GM19463 (cell line): ENCODE data around the gene ZBTB11.
"Not testable (repeated sequence)": the region's sequence is repeated elsewhere in the genome, so short reads cannot be mapped to it uniquely, and the experiment has no call there.

Experiments used
- ATAC-seq: cut with Tn5 transposase; IDR thresholded peaks from one replicate; pipeline ENCODE4 v1.9.1; 2021; ENCODE audit warnings: mild to moderate bottlenecking, moderate library complexity; ENCODE audit not compliant: unreplicated experiment

The ZBTB11 gene

GRCh38 chr3:101623656-101624055, 53.3 kb downstream of the ZBTB11 start:
- no peak for ATAC-seq

GRCh38 chr3:101619734-101620133, 57.2 kb downstream of the ZBTB11 start:
- ATAC-seq = no peak

- no peak for ATAC-seq
Measured at GRCh38 chr3:101618726-101619125, 58.2 kb downstream of the ZBTB11 start.

GRCh38 chr3:101617478-101617877, 59.5 kb downstream of the ZBTB11 start:
- no peak for ATAC-seq

GRCh38 chr3:101615525-101615924, 61.4 kb downstream of the ZBTB11 start:
- ATAC-seq = no peak

DNA sequence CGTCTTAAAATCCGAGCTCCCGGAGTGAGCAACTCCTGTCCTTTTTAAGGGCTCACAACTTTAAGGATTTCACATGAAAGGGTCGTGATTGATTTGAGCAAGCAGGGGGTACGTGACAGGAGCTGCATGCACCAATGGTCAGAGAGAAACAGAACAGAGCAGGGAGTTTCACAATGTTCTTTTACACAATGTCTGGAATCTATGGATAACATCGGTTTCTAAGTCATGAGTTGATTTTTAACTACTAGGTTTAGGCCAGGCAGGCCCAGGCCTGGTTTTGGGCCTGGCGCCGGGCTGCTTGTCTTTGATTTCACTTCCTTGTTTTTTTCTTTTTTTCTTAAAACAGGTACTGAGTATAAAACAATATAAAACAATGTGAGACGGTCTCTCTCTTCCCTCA, 63.9 kb downstream of the ZBTB11 start:
- not testable (repeated sequence) for ATAC-seq

DNA sequence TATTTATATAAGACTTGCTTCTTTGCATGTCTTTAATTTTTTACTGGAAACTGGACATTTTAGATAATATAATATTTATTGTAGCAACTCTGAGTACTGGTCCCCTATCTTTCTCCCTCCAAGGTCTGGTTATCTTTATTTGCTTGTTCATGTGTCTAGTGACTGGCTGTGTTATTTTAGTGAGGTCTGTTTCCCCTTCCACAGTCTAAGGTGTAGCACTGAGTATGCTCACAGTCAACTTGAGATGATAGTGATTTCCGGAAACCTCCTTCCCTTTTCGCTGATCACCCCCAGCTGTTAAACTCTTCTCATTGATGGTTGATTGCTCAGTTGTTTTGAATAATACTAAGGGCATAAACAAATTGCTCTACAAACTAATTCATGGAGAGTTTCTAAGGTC, 65.9 kb downstream of the ZBTB11 start:
- no peak for ATAC-seq

DNA sequence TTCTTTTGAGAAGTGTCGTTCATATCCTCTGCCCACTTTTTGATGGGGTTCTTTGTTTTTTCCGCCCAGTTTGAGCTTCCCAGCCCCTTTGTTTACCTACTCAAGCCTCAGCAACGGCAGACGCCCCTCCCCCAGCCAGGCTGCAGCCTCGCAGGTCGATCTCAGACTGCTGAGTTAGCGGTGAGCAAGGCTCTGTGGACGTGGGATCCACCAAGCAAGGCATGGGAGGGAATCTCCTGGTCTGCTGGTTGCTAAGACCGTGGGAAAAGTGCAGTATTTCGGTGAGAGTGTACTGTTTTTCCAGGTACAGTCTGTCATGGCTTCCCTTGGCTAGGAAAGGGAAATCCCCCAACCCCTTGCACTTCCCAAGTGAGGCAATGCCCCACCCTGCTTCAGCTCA, 71.5 kb downstream of the ZBTB11 start:
- ATAC-seq = not testable (repeated sequence)

DNA sequence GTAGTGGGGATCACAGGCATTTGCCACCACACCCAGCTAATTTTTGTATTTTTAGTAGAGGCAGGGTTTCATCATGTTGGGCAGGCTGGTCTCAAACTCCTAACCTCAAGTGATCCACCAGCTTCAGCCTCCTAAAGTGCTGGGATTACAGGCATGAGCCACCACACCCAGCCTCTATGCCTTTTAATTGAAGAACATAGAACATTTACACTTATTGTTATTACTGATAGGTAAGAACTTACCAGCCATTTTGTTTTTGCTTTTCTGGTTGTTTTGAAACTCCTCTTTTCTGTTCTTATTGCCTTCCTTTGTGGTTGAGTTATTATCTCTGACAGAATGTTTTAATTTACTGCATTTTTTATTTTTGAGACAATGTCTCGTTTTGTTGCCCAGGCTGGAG, 73.7 kb downstream of the ZBTB11 start:
- no peak for ATAC-seq

DNA sequence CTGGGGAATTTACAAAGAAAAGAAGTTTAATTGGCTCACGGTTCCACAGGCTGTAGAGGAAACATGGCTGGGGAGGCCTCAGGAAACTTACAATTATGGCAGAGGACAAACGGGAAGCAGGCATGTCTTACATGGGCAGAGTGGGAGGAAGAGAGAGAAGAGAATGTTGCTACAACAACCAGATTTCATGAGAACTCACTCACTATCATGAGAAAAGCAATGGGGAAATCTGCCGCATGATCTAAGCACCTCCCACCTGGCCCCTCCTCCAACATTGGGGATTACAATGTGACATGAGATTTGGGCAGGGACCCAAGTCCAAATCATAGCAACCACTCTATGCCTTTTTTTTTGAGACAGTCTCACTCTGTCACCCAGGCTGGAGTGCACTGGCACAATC, 74.2 kb downstream of the ZBTB11 start:
- no peak for ATAC-seq
